NCI-H2107 (cell line): ENCODE data around the gene DENND2C.

ENCODE experiments used
- DNase-seq: peaks from one replicate; lab custom pipeline; 2025; lab: John Stamatoyannopoulos, UW

Gene DENND2C

GRCh38 chr1:114669562-114670082 lies at the start of gene DENND2C:
Gene DENND2C (minus strand): TSS chr1:114670049. CDS start chr1:114625984, 44,065 bp downstream.
- DNase-seq, result no peak

GRCh38 chr1:114719424-114719787 lies 49.6 kb upstream of the DENND2C start:
- no peak for DNase-seq

- no peak for DNase-seq
Measured at GRCh38 chr1:114718661-114719423, 49.0 kb upstream of the DENND2C start.

- peak; percentile 78 for DNase-seq
Measured at GRCh38 chr1:114716304-114717170, 46.7 kb upstream of the DENND2C start, which contains the start of gene NRAS. Gene NRAS (minus strand): TSS chr1:114716771. CDS start chr1:114716160, 611 bp downstream.

GRCh38 chr1:114715952-114716303 lies 46.1 kb upstream of the DENND2C start:
- DNase-seq, result no peak

- no peak for DNase-seq
Measured at GRCh38 chr1:114712977-114713376, 43.1 kb upstream of the DENND2C start.

- DNase-seq, result no peak
Measured at GRCh38 chr1:114710360-114710759, 40.5 kb upstream of the DENND2C start.

- DNase-seq, result no peak
Measured at GRCh38 chr1:114707604-114708003, 37.8 kb upstream of the DENND2C start.

- no peak for DNase-seq
Measured at GRCh38 chr1:114703242-114703641, 33.4 kb upstream of the DENND2C start.

GRCh38 chr1:114702737-114703136 lies 32.9 kb upstream of the DENND2C start:
- DNase-seq, result no peak

GRCh38 chr1:114701931-114702330 lies 32.1 kb upstream of the DENND2C start:
- DNase-seq, result no peak

- DNase-seq, result no peak
Measured at GRCh38 chr1:114700036-114700600, 30.3 kb upstream of the DENND2C start.

GRCh38 chr1:114696810-114697209 lies 27.0 kb upstream of the DENND2C start:
- no peak for DNase-seq

GRCh38 chr1:114695430-114696058 lies 25.7 kb upstream of the DENND2C start, which contains the start of gene AMPD1:
Gene AMPD1 (minus strand): TSS chr1:114695546. CDS start chr1:114695471, 75 bp downstream.
- no peak for DNase-seq

GRCh38 chr1:114694540-114695310 lies 24.9 kb upstream of the DENND2C start:
- DNase-seq, result no peak

GRCh38 chr1:114692947-114693346 lies 23.1 kb upstream of the DENND2C start:
- no peak for DNase-seq

GRCh38 chr1:114691061-114691460 lies 21.2 kb upstream of the DENND2C start:
- DNase-seq, result no peak

GRCh38 chr1:114690148-114690547 lies 20.3 kb upstream of the DENND2C start:
- no peak for DNase-seq

GRCh38 chr1:114688526-114688925 lies 18.7 kb upstream of the DENND2C start:
- no peak for DNase-seq

- no peak for DNase-seq
Measured at GRCh38 chr1:114685851-114686250, 16.0 kb upstream of the DENND2C start.

- no peak for DNase-seq
Measured at GRCh38 chr1:114677691-114678090, 7.8 kb upstream of the DENND2C start.
